Lower leg skin (tissue), 4 donors: ENCODE data around the gene STRBP. TPM values are rescaled to one million over a fixed set of nuclear protein-coding genes. Genes with fewer than 3 reads are reported as not detected.

ENCODE experiments used
- DNase-seq, 2 donors: peaks; one replicate each; pipeline ENCODE4 v3.0.0-alpha.2; 2019; ENCODE audit warnings: low spot score in 2 of 2
- H3K4me3 ChIP-seq: fragments of 200-600 bp; sonication (generic); 2 replicates; pipeline ENCODE4 v1.5.1; 2017; ENCODE audit warnings: mild to moderate bottlenecking, low read depth; ENCODE audit not compliant: poor library complexity, severe bottlenecking
- CTCF ChIP-seq, 3 donors: fragments of 450-650 bp; IDR thresholded peaks; one replicate each; pipeline ENCODE4 v1.5.1; 2016; ENCODE audit warnings: antibody characterized with exemption in 3 of 3, mild to moderate bottlenecking in 3 of 3, moderate library complexity in 2 of 3
- POLR2A ChIP-seq, 2 donors: fragments of 450-650 bp; IDR thresholded peaks; one replicate each; pipeline ENCODE4 v1.6.1; 2016 to 2017; ENCODE audit warnings: antibody characterized with exemption in 2 of 2, mild to moderate bottlenecking in 1 of 2, moderate library complexity in 1 of 2
- WGBS, 2 donors: methylation state at CpG; one replicate each; pipeline ENCODE4 v1.1.5; 2018; 5-methylcytosine and 5-hydroxymethylcytosine counted together
- intact Hi-C: fragments of 100-400 bp; cut with DNase I; formaldehyde crosslinking; loops from one replicate; pipeline ENCODE4 v1.15.0; 2023; ENCODE audit warnings: low total_unique reads
- microRNA counts, 2 donors: library from miRNA; unstranded; fragments of <30 nt; microRNA quantifications; one replicate each; lab custom pipeline; 2016
- total RNA-seq, 4 donors: library from RNA; depleted of rRNA; stranded (reverse); fragments of >200 nt; gene quantifications; one replicate each; pipeline ENCODE4 v1.1.0, GENCODE V29; 2016

The STRBP gene
- total RNA-seq, 4 donors from 2014 or later, result 6.5 to 11.8 (median 8.8) TPM

- WGBS, 2 donors, result 74 to 79% methylated on average over 3 of the region's 3 CpGs
- no peak for TF ChIP-seq POLR2A (IDR thresholded peaks at IDR 0.05)
- TF ChIP-seq CTCF (IDR thresholded peaks at IDR 0.05), result no peak
- intact Hi-C loops, result no loop called here
- DNase-seq, result no peak
- H3K4me3 ChIP-seq, result no peak overlapping the region
Observed at GRCh38 chr9:123074628-123075027, 193.8 kb downstream of the STRBP start.

- WGBS, 2 donors, result 54 to 60% methylated on average over 1 of the region's 1 CpG
Observed at GRCh38 chr9:123073991-123074422, 194.4 kb downstream of the STRBP start.

GRCh38 chr9:123073441-123073840 is 194.9 kb downstream of the STRBP start:
- TF ChIP-seq CTCF (IDR thresholded peaks at IDR 0.05), result no peak
- no peak for TF ChIP-seq POLR2A (IDR thresholded peaks at IDR 0.05)
- intact Hi-C loops, result no loop called here
- WGBS, 2 donors, result 64 to 76% methylated on average over 5 of the region's 5 CpGs
- H3K4me3 ChIP-seq, result no peak overlapping the region
- no peak for DNase-seq

More at GRCh38 chr9:123073991-123074422, 194.4 kb downstream of the STRBP start:
- intact Hi-C loops, result no loop called here
- no peak overlapping the region for H3K4me3 ChIP-seq
- no peak for DNase-seq
- TF ChIP-seq CTCF (IDR thresholded peaks at IDR 0.05) (no peak), POLR2A (IDR thresholded peaks at IDR 0.05) (no peak)

GRCh38 chr9:123072407-123072995 is 195.9 kb downstream of the STRBP start:
- DNase-seq, result no peak
- intact Hi-C loops, result no loop called here
- H3K4me3 ChIP-seq, result no peak overlapping the region
- TF ChIP-seq CTCF (IDR thresholded peaks at IDR 0.05), result no peak
- WGBS, 2 donors, result 97 to 98% methylated on average over 2 of the region's 2 CpGs

MicroRNAs within 50 kb of the gene (microRNA counts, 767-probe panel; counts per million panel counts)
- microRNA hsa-miR-600 (lab: Ali Mortazavi, UCI), result 0 to 358 counts per million in 2 donors

Other genes starting within 250 kb of the STRBP start
- 1 to 10 TPM in 2 of 4 donors, not detected in 2; 1.3 to 2.7 TPM for gene GPR21, start 234.9 kb downstream of the STRBP start, total RNA-seq
- not detected for gene CRB2, start 87.6 kb upstream of the STRBP start, total RNA-seq